Right ventricle myocardium inferior (tissue), 1 donor: ENCODE data around the gene C16orf95. TPM values are rescaled to one million over a fixed set of nuclear protein-coding genes. Genes with fewer than 3 reads are reported as not detected.
"Not testable (repeated sequence)": the region's sequence is repeated elsewhere in the genome, so short reads cannot be mapped to it uniquely, and the experiment has no call there.

ENCODE experiments used
- ATAC-seq: fragments of 200-7000 bp; cut with Tn5 transposase; one replicate; pipeline ENCODE4 v1.9.1; 2020; ENCODE audit warnings: mild to moderate bottlenecking, moderate library complexity
- DNase-seq: peaks from one replicate; pipeline ENCODE4 v3.0.0; 2021; ENCODE audit errors: missing footprints
- intact Hi-C: fragments of 100-400 bp; cut with DNase I; formaldehyde crosslinking; loops from one replicate; pipeline ENCODE4 v1.11.0; 2022
- total RNA-seq: library from RNA; stranded (reverse); fragmentation: NEBNext Ultra II Directional; extraction: Animal tissue kit (Norgen Biotek cat#: 25700); gene quantifications from one replicate; pipeline ENCODE4 v1.2.1, GENCODE V29; 2021
- donor health status: DM: no; HTN: yes; CAD: no; lungs with severe emphysema.

C16orf95 gene
- total RNA-seq, 1 donor from 2014 or later = 4.2 TPM

GRCh38 chr16:87278191-87279093, 38.8 kb downstream of the C16orf95 start:
- DNase-seq (peak; percentile 88), ATAC-seq (peak; percentile 94)
- intact Hi-C loops = loop anchor here (1.0 to 10.0 kb wide), 3 partner anchors 74 to 715 kb away; no protein-coding TSS in a partner anchor

- DNase-seq (no peak), ATAC-seq (no peak)
- intact Hi-C loops = loop anchor here (10.0 kb wide), 1 partner anchor 72 kb away; no protein-coding TSS in a partner anchor
Observed at GRCh38 chr16:87276924-87277323, 40.3 kb downstream of the C16orf95 start.

DNA sequence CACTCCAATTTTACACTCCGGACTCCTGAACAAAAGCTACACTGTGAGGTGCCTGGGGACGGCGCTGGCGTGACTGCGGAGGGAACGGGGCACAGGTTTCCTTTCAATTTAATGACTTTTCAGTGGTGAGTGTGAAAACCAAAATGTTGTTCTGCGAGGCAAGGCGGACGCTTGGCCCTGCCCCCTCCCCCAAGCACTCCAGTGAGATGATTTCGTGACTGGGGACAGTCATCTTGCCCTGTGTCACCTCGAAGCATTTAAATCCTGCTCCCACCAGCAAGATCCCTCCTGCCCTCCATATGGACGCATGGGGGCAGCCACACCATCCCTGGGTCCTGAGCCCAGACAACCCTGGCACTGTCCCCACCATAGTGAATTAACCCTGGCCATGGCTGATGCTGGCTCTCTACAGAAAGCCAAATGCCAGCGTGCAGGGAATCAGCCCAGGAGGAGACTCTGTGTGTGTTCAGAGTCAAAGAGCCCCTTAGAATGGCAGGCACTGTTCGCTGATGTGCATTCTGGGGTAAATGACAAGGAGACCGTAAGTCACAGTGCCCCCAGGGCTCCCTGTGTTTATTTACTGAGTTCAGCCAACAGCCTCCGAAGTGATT, 41.0 kb downstream of the C16orf95 start:
- no peak for ATAC-seq
- no peak for DNase-seq
- intact Hi-C loops = loop anchor here (10.0 kb wide), 1 partner anchor 71 kb away; no protein-coding TSS in a partner anchor

GRCh38 chr16:87274794-87275193, 42.4 kb downstream of the C16orf95 start:
- no peak for ATAC-seq
- intact Hi-C loops = loop anchor here (10.0 kb wide), 1 partner anchor 70 kb away; no protein-coding TSS in a partner anchor
- DNase-seq = no peak

DNA sequence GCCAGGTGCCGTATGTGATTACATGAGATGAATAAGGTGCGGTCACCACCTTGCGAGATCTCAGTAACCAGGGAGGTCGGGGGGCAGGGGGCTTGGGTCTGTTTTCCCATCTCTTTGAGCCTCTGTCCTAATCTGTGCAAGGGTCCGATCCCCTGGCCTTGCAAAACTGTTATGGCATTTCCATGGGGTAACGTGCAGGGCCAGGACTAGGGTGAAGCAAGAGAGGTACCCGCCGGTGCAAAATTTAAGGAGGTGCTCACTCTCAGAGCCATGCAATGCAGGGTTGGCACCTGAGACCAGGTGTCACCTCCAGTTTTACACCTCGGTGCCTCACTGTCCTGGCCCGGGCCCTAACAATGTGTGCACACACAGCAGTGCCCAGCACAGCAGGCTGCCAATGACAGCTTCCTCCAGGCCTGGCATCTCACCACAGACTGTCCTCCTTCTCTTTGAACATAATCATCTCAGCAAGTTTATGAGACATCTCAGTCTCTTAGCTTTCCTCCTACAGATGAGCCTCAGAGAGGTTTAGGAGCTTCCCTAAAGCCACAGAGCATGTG, 43.6 kb downstream of the C16orf95 start:
- ATAC-seq (no peak), DNase-seq (no peak)
- intact Hi-C loops = loop anchor here (10.0 kb wide), 1 partner anchor 69 kb away; no protein-coding TSS in a partner anchor

- no peak for ATAC-seq
- intact Hi-C loops = loop anchor here (10.0 kb wide), 1 partner anchor 66 kb away; no protein-coding TSS in a partner anchor
- DNase-seq = no peak
Observed at GRCh38 chr16:87271256-87271655, 45.9 kb downstream of the C16orf95 start.

DNA sequence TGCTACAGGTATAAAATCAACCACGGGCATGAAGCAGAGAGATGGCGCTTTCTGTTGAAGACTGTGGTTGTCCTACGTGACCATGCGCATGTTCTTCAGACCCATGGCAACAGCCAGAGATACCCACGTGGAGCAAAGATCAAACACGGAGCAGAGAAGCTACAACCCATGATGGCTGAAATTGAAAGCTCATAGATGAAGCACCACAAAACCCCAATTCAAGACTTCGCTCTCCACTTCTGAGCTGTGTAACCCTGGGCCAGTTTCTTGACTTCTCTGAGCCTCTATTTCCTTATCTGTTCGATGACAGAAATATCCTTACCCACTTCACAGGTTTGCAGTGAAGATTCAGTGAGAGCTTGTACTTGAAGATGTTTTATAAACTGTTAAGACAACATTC, 49.6 kb downstream of the C16orf95 start:
- intact Hi-C loops = no loop called here
- DNase-seq = no peak
- ATAC-seq = no peak

DNA sequence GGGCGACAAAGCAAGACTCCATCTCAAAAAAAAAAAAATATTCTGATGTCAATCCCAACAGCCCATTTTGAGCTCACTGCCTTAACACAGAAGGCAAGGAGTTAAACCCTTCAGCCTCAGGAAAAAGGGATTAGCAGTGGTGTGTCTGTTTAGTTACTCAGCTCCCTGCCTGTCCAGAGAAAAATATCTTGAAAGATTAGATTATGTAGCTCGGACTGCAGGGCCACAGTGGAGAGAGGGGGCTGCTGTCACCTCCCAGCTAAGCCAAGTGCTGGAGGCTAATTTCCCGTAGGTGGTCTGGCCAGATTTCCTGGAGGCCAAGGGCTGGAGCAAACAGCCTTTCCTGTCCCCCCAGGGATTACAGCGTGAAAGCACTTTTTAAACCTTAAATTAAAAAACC, 50.3 kb downstream of the C16orf95 start:
- intact Hi-C loops = no loop called here
- DNase-seq (no peak), ATAC-seq (peak; percentile 48)

GRCh38 chr16:87265261-87265660, 51.9 kb downstream of the C16orf95 start:
- ATAC-seq (no peak), DNase-seq (no peak)
- intact Hi-C loops = no loop called here

- ATAC-seq (no peak), DNase-seq (no peak)
- intact Hi-C loops = no loop called here
Observed at GRCh38 chr16:87264634-87265033, 52.6 kb downstream of the C16orf95 start.

- no peak for ATAC-seq
- no peak for DNase-seq
- intact Hi-C loops = no loop called here
Observed at GRCh38 chr16:87263418-87264052, 53.7 kb downstream of the C16orf95 start.

- intact Hi-C loops = no loop called here
- ATAC-seq (no peak), DNase-seq (no peak)
Observed at GRCh38 chr16:87259431-87259830, 57.8 kb downstream of the C16orf95 start.

DNA sequence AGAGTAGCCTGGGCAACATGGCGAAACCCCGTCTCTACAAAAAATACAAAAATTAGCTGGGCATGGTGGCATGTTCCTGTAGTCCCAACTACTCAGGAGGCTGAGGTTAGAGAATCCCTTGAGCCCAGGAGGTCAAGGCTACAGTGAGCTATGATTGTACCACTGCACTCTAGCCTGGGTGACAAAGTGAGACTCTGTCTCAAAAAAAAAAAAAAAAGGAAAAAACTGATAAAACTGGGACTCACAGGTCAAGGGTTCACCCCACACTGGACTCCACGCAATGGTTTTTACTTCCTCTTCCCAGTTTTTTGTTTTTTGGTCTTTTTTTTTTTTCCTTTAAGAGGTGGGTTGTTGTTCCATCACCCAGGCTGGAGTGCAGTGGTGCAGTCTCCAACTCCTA, 58.5 kb downstream of the C16orf95 start:
- intact Hi-C loops, ATAC-seq, DNase-seq: not testable (repeated sequence)

- DNase-seq = no peak
- intact Hi-C loops = no loop called here
- ATAC-seq = no peak
Observed at GRCh38 chr16:87255866-87256265, 61.3 kb downstream of the C16orf95 start.

DNA sequence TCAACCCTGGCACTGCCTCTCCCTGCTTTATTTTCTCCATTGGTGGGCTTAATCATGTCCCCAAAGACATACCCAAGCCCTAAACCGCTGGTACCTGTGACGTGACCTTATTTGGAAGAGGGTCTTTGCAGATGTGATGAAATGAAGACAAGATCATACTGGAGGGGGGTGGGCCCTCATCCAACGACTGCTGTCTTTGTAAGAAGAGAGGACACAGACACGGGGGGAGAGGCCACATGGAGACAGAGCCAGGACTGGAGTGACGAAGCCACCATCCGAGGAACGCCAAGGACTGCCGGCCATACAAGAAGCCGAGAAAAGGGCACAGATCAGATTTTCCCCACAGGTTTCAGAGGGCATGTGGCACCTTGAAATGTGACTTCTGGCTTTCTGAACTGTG, 62.5 kb downstream of the C16orf95 start:
- DNase-seq = no peak
- intact Hi-C loops = no loop called here
- ATAC-seq = no peak

DNA sequence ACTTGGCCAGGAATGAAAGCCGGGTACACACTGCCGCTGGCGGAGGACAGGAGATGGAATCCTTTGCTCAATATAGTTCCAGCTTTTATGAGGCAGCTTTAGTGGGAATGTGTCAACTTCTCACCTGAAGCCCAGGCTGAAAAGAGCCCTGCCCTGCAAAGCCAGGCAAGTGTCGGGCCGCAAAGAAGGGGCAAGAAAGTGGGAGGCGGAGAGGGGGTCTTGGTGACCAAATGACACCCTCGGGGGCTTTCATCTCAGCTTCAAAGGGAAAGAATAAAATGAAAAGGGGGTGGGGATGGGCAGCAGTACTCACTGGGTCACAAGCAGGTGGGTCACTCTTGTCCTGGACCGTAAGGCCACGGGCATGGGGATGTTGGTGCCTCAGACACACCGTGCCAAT, 62.9 kb downstream of the C16orf95 start:
- intact Hi-C loops = no loop called here
- no peak for ATAC-seq
- DNase-seq = no peak

DNA sequence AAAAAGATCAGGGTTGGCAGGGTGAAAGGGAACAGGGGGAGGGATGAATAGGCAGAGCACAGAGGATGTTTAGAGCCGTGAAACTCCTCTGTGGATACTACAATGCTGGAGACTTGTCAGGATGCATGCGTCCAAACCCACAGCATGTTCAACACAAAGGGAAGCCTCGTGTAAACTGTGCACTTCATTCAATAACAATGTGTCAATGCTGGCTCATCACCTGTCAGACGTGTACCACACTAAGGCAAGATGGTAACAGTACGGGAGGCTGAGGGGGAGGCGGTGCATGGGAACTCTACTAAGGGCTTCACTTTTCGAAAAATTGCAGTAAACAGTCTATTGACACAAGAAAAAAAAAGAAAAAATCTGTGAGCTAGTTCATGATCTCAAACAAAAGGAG, 63.7 kb downstream of the C16orf95 start:
- intact Hi-C loops = no loop called here
- DNase-seq (no peak), ATAC-seq (no peak)
